ENCODE measurements around the gene RIMBP2.
"Not testable (repeated sequence)": the region's sequence is repeated elsewhere in the genome, so short reads cannot be mapped to it uniquely, and the experiment has no call there.

Gene RIMBP2

GRCh38 chr12:130715998-130716968 is at the start of gene RIMBP2:
Gene RIMBP2 (minus strand): TSS chr12:130716299. CDS start chr12:130479013, 237,286 bp downstream.
- no peak for FAIRE-seq

GRCh38 chr12:130765186-130765659 is 49.1 kb upstream of the RIMBP2 start:
- FAIRE-seq = peak; percentile 98
- no peak for DNase-seq (ENCODE audit: insufficient read length, low spot score)

More at GRCh38 chr12:130715998-130716968, at the start of gene RIMBP2:
- peak; percentile 17 for DNase-seq (ENCODE audit: insufficient read length, low spot score)

GRCh38 chr12:130764475-130765185 is 48.5 kb upstream of the RIMBP2 start:
- no peak for DNase-seq (ENCODE audit: insufficient read length, low spot score)

GRCh38 chr12:130764073-130764472 is 48.0 kb upstream of the RIMBP2 start:
- DNase-seq (ENCODE audit: insufficient read length, low spot score) (no peak), FAIRE-seq (no peak)

More at GRCh38 chr12:130764475-130765185, 48.5 kb upstream of the RIMBP2 start:
- FAIRE-seq = no peak

GRCh38 chr12:130762319-130762675 is 46.2 kb upstream of the RIMBP2 start:
- DNase-seq (ENCODE audit: insufficient read length, low spot score) (no peak), FAIRE-seq (no peak)

- FAIRE-seq = no peak
- DNase-seq (ENCODE audit: insufficient read length, low spot score) = peak; percentile 62
These were observed 45.6 kb upstream of the RIMBP2 start for GRCh38 chr12:130761537-130762318.

GRCh38 chr12:130754234-130754901 is 38.3 kb upstream of the RIMBP2 start:
- FAIRE-seq = no peak

GRCh38 chr12:130752692-130753230 is 36.7 kb upstream of the RIMBP2 start:
- FAIRE-seq = no peak

More at GRCh38 chr12:130754234-130754901, 38.3 kb upstream of the RIMBP2 start:
- no peak for DNase-seq (ENCODE audit: insufficient read length, low spot score)

GRCh38 chr12:130752037-130752436 is 35.9 kb upstream of the RIMBP2 start:
- DNase-seq (ENCODE audit: insufficient read length, low spot score); FAIRE-seq: not testable (repeated sequence)

More at GRCh38 chr12:130752692-130753230, 36.7 kb upstream of the RIMBP2 start:
- DNase-seq (ENCODE audit: insufficient read length, low spot score) = no peak

GRCh38 chr12:130748786-130749185 is 32.7 kb upstream of the RIMBP2 start:
- DNase-seq (ENCODE audit: insufficient read length, low spot score) (no peak), FAIRE-seq (no peak)

- FAIRE-seq (peak; percentile 59), DNase-seq (ENCODE audit: insufficient read length, low spot score) (peak; percentile 71)
These were observed 32.0 kb upstream of the RIMBP2 start for GRCh38 chr12:130747867-130748740.

GRCh38 chr12:130746546-130746945 is 30.4 kb upstream of the RIMBP2 start:
- DNase-seq (ENCODE audit: insufficient read length, low spot score) = no peak
- FAIRE-seq = no peak

GRCh38 chr12:130745921-130746320 is 29.8 kb upstream of the RIMBP2 start:
- FAIRE-seq = no peak
- DNase-seq (ENCODE audit: insufficient read length, low spot score) = no peak

- FAIRE-seq (no peak), DNase-seq (ENCODE audit: insufficient read length, low spot score) (no peak)
These were observed 28.2 kb upstream of the RIMBP2 start for GRCh38 chr12:130744274-130744673.

GRCh38 chr12:130743606-130744005 is 27.5 kb upstream of the RIMBP2 start:
- DNase-seq (ENCODE audit: insufficient read length, low spot score) (no peak), FAIRE-seq (no peak)

GRCh38 chr12:130743176-130743575 is 27.1 kb upstream of the RIMBP2 start:
- DNase-seq (ENCODE audit: insufficient read length, low spot score) (no peak), FAIRE-seq (no peak)

GRCh38 chr12:130742716-130743115 is 26.6 kb upstream of the RIMBP2 start:
- DNase-seq (ENCODE audit: insufficient read length, low spot score) (no peak), FAIRE-seq (no peak)

GRCh38 chr12:130742112-130742511 is 26.0 kb upstream of the RIMBP2 start:
- DNase-seq (ENCODE audit: insufficient read length, low spot score) (no peak), FAIRE-seq (no peak)

- DNase-seq (ENCODE audit: insufficient read length, low spot score) = no peak
- no peak for FAIRE-seq
These were observed 23.5 kb upstream of the RIMBP2 start for GRCh38 chr12:130739571-130739970.
